ENCODE data around the gene PCDHGC5.

Gene PCDHGC5

DNA sequence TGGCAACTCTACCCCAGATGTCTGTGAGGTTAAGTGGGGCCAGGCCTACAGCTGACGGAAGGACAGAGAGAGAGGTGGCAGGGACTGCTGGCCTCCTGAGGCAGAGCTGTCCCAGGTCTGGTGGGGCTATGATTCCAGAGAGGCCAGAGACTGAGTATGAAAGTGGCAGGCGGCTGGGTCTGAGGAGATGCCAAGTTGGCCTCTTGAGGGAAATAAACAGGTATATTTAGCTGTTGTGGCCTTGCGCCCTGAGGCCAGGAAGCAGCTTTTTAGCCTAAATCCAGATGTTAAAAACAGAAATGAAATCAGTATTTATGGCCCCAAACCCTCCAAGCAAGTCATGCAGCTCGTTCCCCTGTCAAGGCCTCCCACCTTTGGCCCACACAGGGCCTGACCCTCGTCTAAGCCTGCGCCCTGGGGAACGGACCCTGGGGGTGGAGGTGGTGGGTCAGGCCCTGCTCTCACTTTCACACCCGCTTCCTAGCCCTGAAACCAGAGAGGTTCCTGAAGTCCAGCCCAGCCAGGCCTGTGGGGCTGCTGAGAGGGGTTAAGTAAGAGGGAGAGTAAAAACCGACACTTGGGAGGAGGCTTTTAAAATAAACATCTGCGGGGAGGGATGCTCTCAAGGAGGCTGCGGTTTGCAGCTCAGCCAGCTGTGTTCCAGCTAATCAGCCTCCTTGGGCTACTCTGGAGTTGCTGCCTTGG lies 18.7 kb downstream of the PCDHGC5 start:
- H3K4me3 ChIP-seq (replicated peaks; ENCODE audit: low read depth, low read length): peak overlapping the region; percentile 31
- peak; percentile 74 for DNase-seq (ENCODE audit: extremely low read depth, insufficient read length)
- no peaks in the 10 kb centered on the region for H3K27me3 ChIP-seq (replicated peaks; ENCODE audit: control insufficient read depth, insufficient read depth, low read length)
- TF ChIP-seq, protein P1, sequence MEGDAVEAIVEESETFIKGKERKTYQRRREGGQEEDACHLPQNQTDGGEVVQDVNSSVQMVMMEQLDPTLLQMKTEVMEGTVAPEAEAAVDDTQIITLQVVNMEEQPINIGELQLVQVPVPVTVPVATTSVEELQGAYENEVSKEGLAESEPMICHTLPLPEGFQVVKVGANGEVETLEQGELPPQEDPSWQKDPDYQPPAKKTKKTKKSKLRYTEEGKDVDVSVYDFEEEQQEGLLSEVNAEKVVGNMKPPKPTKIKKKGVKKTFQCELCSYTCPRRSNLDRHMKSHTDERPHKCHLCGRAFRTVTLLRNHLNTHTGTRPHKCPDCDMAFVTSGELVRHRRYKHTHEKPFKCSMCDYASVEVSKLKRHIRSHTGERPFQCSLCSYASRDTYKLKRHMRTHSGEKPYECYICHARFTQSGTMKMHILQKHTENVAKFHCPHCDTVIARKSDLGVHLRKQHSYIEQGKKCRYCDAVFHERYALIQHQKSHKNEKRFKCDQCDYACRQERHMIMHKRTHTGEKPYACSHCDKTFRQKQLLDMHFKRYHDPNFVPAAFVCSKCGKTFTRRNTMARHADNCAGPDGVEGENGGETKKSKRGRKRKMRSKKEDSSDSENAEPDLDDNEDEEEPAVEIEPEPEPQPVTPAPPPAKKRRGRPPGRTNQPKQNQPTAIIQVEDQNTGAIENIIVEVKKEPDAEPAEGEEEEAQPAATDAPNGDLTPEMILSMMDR (IDR thresholded peaks at IDR 0.05; ENCODE audit: insufficient read depth, low read length, poor library complexity, severe bottlenecking): no peak
- H3K36me3 ChIP-seq (ENCODE audit: control insufficient read depth, insufficient read depth, low read length): peaks cover 2% of the 10 kb centered on the region; the same call in 1 of the 2 replicates

DNA sequence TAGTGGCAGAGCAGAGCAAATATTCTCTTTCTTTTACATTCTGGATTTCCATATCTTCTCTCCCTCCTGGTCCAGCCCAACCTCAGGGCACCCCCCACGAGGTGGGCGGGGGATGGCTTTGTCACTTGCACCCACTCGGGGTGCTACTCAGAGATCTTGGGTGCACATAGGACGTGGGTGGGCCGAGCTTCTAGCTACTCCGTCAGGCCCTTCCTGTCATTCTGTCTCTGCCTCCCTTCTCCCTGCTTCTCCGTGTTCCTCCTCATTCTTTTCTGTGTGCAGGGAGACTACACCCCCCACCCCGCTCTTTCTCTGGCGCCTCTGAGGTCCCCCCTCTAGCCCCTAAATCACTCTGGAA lies 19.5 kb downstream of the PCDHGC5 start:
- DNase-seq (ENCODE audit: extremely low read depth, insufficient read length): peak; percentile 60

GRCh38 chr5:141508798-141509611 lies 20.1 kb downstream of the PCDHGC5 start:
- TF ChIP-seq, protein P1 (IDR thresholded peaks at IDR 0.05; ENCODE audit: insufficient read depth, low read length, poor library complexity, severe bottlenecking): no peak
- no peaks in the 10 kb centered on the region for H3K27me3 ChIP-seq (replicated peaks; ENCODE audit: control insufficient read depth, insufficient read depth, low read length)
- peak; percentile 75 for DNase-seq (ENCODE audit: extremely low read depth, insufficient read length)
- H3K4me3 ChIP-seq (replicated peaks; ENCODE audit: low read depth, low read length): peak overlapping the region; percentile 49
- H3K36me3 ChIP-seq (ENCODE audit: control insufficient read depth, insufficient read depth, low read length): no peaks in the 10 kb centered on the region; the same call in 1 of the 2 replicates

More for the DNA sequence above, 19.5 kb downstream of the PCDHGC5 start:
- Histone ChIP-seq H3K36me3 (ENCODE audit: control insufficient read depth, insufficient read depth, low read length) (no peaks in the 10 kb centered on the region; the same call in 1 of the 2 replicates), H3K27me3 (replicated peaks; ENCODE audit: control insufficient read depth, insufficient read depth, low read length) (no peaks in the 10 kb centered on the region), H3K4me3 (replicated peaks; ENCODE audit: low read depth, low read length) (peak overlapping the region; percentile 49)
- TF ChIP-seq, protein P1 (IDR thresholded peaks at IDR 0.05; ENCODE audit: insufficient read depth, low read length, poor library complexity, severe bottlenecking): no peak

GRCh38 chr5:141510160-141510559 lies 21.3 kb downstream of the PCDHGC5 start:
- peak; percentile 28 for DNase-seq (ENCODE audit: extremely low read depth, insufficient read length)
- TF ChIP-seq, protein P1 (IDR thresholded peaks at IDR 0.05; ENCODE audit: insufficient read depth, low read length, poor library complexity, severe bottlenecking): no peak
- no peaks in the 10 kb centered on the region; the same call in 1 of the 2 replicates for H3K36me3 ChIP-seq (ENCODE audit: control insufficient read depth, insufficient read depth, low read length)
- H3K4me3 ChIP-seq (replicated peaks; ENCODE audit: low read depth, low read length): peak overlapping the region; percentile 67
- H3K27me3 ChIP-seq (replicated peaks; ENCODE audit: control insufficient read depth, insufficient read depth, low read length): no peaks in the 10 kb centered on the region

DNA sequence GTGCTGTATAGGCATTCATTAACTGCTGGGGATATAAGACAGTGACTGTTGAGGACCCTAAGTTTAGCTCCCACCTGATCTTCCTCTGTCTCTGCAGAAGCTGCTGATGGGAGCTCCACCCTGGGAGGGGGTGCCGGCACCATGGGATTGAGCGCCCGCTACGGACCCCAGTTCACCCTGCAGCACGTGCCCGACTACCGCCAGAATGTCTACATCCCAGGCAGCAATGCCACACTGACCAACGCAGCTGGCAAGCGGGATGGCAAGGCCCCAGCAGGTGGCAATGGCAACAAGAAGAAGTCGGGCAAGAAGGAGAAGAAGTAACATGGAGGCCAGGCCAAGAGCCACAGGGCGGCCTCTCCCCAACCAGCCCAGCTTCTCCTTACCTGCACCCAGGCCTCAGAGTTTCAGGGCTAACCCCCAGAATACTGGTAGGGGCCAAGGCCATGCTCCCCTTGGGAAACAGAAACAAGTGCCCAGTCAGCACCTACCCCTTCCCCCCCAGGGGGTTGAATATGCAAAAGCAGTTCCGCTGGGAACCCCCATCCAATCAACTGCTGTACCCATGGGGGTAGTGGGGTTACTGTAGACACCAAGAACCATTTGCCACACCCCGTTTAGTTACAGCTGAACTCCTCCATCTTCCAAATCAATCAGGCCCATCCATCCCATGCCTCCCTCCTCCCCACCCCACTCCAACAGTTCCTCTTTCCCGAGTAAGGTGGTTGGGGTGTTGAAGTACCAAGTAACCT lies 22.1 kb downstream of the PCDHGC5 start:
- H3K27me3 ChIP-seq (replicated peaks; ENCODE audit: control insufficient read depth, insufficient read depth, low read length): no peaks in the 10 kb centered on the region
- TF ChIP-seq, protein P1 (IDR thresholded peaks at IDR 0.05; ENCODE audit: insufficient read depth, low read length, poor library complexity, severe bottlenecking): no peak
- peak; percentile 78 for DNase-seq (ENCODE audit: extremely low read depth, insufficient read length)
- peaks cover 2% of the 10 kb centered on the region; the same call in 1 of the 2 replicates for H3K36me3 ChIP-seq (ENCODE audit: control insufficient read depth, insufficient read depth, low read length)
- peak overlapping the region; percentile 67 for H3K4me3 ChIP-seq (replicated peaks; ENCODE audit: low read depth, low read length)
